GM19438 (cell line): Measurements from ENCODE around the gene TENT5C.
A peak's percentile ranks its signal among the peaks of the same experiment; 100 is the strongest.

Experiments
- ATAC-seq: cut with Tn5 transposase; IDR thresholded peaks from one replicate; pipeline ENCODE4 v1.9.1; 2021; ENCODE audit warnings: low read depth; ENCODE audit not compliant: unreplicated experiment

Gene TENT5C

GRCh38 chr1:117590273-117590925 is 15.4 kb upstream of the TENT5C start:
- no peak for ATAC-seq

- no peak for ATAC-seq
Observed at GRCh38 chr1:117591252-117591651, 14.6 kb upstream of the TENT5C start.

DNA sequence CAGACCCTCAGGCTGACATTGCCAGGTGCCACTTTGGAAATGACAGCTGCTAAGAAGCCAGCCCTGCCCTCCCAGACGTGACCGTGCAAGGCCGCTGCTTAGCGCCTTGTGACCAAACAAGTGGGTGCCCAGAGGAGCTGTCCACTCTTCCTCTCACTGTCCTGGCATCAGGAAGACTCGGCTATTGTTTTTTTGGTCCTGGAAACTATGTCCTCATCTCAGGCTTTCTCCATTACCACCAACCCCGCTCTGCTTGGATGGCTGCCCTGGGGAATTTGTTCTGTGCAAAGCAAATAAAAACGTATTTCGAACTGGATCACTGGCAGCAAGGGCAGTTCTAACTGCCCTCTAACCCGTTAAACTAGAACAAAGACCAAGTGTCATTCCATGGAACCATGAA is 13.7 kb upstream of the TENT5C start:
- ATAC-seq: no peak

DNA sequence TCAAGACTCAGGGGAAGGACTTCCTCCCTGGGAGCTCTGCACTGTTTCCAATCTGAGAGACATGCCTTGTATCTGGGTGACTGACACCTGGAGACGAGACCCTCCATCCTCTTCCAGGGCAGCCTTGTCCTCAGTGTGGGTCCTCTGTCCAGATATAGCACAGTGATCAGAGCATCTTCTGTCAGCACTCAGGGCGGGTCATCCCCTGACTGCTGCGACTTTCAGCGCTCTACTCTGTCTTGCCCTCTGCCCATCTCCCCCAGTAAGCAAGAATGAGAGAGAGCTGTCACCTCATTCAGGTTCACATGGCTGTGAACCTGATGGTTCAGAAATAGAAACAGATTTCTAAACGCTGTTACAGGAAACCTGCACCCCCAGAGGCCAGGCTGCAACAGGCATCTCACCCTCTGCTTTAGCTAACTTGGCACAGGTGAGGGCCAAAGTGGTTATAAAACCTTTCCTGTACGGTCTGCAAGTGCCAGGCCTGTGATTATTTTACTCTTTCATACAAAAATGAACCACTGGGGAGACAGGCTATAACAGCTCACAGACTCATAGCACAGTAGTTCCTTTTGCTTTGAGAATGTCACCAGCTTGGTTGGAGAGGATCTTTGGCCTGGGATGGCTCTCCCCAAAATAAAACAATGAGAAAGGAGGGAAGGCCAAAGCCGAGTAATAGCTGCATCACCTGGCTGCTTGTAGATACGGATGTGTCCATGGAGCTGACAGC is 11.4 kb upstream of the TENT5C start:
- no peak for ATAC-seq

GRCh38 chr1:117596023-117596720 is 9.7 kb upstream of the TENT5C start:
- ATAC-seq: no peak

DNA sequence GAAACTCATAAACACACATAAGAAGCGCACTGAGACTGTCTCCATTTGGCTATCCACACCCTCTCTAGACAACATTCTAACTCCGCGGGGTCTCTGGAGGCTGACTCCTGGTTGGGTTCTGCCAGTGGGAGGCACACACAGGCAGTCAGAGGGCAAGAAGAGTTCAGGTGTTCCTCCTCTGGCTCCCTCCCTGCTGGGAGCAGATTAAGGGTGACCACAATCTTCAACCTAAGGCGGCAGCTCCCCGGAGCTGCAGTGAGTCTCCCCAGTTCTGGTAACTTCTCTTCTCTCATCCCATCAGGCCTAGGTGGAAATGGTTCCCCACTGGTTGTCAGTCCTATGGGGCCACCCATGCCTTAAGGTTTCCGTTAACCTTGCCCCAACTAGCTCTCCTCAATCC is 7.4 kb upstream of the TENT5C start:
- ATAC-seq: no peak

GRCh38 chr1:117599286-117600221 is 6.3 kb upstream of the TENT5C start:
- no peak for ATAC-seq

- no peak for ATAC-seq
Observed at GRCh38 chr1:117600325-117600943, 5.4 kb upstream of the TENT5C start.

DNA sequence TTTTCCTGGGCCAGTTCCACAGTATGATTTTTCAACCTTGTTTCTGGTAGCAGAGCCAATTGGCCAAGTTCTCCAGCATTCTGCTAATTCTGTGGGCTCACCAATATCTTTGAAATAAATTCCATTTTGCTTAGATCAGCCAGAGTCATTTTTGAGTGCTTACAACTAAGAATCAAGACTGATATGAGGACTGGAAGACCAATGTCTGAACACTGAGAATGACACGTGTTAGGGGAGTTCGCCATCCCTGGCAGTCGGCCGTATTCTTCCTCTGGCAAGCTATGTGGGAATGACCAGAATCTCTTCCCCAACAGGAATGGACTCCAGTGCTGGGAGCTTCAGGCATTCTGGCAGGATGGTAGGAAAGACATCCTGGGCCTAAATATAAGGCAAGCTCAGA is 4.9 kb upstream of the TENT5C start:
- no peak for ATAC-seq

GRCh38 chr1:117602862-117603261 is 3.0 kb upstream of the TENT5C start:
- no peak for ATAC-seq

DNA sequence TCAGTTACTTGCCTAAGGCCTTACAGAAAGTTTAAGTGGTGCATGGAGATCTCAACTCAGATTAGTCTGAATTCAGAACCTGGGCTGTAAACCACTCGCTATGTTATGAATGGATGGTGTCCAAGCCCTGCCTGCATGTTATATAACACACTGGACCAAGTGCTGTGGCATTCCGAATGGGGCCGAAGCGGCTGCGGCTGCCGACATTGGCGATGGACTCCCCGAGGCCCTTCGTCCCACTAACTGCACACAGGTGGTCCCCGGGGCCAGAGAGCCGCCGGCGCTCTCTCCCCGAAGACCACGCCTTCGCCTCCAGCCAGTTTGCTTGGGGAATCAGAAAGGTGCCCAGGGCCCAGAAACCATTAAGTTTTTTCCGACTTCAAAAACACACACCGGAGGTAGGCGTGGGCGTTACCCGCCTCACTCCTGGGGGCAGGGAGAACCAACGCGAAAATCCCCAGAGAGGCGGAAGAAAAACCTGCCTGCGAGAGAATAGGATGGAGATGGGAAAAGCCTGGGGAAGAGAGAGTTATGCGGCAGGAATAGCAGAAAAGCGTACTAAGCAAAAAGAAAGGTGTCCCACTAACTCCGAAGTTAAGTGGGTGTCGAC is 579 bp upstream of the TENT5C start:
- peak; percentile 29 for ATAC-seq

DNA sequence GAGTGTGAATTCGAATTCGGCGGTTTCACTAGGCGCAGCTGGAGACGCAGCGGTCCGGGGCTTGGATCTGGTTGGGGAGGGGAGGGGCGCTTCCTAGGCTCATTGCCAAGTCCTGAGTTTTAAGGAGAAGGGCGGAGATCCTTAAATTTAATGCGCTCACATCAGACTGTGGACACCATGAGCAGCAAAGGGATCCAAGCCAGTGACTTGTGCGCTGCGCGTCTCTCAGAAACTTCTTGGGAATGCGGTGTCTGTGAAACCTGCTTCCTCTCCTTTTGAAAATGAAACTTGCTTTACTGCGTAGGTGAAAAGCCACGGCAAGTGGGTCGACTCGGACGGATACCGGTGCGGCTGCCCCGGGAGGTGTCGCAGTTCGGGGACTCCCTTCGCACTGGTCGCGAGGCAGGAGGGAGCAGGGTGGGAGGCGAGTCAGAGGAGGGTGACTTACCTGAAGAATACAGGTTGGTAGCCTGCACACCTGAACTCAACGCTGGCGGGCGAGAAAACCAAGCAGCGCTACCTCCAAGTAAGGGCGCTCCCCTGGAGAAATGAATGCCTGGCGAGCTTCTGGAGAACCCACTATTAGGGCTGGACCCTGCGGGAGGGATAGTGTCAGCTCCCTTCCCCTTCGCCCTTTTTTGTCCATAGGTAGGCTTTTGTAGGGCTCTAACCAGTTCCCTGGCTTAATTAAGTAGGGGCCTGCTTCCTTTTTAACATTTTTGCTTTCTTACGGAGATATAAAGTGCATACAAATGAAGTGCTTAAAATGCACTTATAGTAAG is 992 bp downstream of the TENT5C start:
- ATAC-seq: no peak

DNA sequence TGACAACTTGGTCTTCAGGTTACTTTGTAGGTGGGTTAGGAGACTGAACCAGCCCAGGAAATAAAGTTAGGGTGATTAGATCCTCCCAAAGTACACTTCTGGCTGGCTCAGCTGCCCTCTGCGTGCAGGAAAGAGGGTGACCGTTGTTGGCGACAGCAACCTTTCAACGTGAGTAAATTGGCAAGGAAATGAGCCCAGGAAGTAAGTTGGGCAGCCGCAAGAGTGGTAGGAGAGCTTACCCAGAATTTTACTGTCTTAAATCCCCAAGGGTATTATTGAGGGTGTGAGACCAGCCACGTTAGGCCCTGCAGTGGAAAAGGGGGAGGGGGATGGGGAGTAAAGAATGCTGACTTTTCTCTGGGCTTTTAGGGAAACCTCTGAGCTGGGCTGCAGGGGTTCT is 1.6 kb downstream of the TENT5C start:
- ATAC-seq: no peak

DNA sequence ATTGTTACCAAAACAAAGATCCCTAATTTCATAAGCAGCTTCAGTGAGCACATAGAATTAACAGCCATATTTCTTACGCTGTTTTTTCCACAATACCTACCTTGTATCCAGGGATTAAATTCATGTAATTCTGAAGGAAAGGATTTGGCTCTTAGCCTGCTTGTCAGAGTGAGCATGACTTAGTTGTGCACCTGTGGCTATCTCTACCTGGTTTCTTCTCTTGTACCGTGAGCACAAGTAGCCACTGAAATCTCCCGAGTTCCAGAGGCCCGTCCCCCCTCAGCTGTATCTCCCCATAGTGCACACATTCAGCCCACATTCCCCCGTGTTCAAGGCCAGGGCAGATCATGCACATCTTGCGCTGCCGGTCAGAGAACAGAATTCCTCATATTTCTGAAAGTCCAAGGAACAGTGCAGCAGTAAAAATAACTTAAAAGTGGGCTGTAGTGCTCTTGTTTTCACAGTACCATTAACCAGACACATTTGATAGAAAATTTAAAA is 2.3 kb downstream of the TENT5C start:
- no peak for ATAC-seq

- ATAC-seq: no peak
Observed at GRCh38 chr1:117608758-117609157, 2.9 kb downstream of the TENT5C start.

DNA sequence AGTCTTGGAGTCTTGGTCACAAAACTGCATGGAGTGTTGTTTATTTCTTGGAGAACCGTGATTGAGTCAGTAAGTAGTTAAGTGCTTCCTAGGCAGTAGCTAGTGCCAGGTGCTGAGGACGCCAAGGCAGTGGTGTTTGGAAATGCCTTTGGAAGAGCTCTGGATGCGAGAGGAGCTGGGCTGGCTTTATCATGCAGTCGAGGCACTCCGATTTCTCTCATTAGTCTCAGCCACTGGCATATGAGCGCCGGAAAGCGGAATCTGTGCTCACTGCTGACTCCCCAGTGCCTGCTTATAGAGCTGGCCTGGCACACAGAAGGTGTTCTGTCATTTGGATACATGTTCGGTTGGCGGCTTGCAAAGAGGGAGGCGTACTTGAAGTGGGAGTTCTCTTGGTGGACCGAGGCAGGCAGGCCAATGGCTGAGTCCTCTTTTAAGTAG is 3.6 kb downstream of the TENT5C start:
- no peak for ATAC-seq

GRCh38 chr1:117610036-117610435 is 4.2 kb downstream of the TENT5C start:
- ATAC-seq: no peak

GRCh38 chr1:117611121-117611601 is 5.3 kb downstream of the TENT5C start:
- ATAC-seq: no peak
